ENCODE data around the gene TMEM145. TPM values are rescaled to one million over a fixed set of nuclear protein-coding genes. Genes with fewer than 3 reads are reported as not detected.

TMEM145 gene
- total RNA-seq, 1 donor = not detected

DNA sequence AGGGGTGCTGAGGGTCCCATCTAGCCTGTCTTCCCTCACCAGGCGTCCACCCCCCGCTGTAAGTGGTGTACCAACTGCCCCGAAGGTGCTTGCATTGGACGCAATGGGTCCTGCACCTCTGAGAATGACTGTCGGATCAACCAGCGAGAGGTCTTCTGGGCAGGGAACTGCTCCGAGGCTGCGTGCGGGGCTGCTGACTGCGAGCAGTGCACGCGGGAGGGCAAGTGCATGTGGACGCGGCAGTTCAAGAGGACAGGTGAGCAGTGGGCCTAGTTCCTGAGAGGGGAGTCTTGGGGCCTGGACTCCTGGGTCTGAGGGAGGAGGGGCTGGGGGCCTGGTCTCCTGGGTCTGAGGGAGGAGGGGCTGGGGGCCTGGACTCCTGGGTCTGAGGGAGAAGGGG is 49.2 kb downstream of the TMEM145 start:
- DNase-seq (ENCODE audit: low read depth) = no peak
- TF ChIP-seq, protein P1, sequence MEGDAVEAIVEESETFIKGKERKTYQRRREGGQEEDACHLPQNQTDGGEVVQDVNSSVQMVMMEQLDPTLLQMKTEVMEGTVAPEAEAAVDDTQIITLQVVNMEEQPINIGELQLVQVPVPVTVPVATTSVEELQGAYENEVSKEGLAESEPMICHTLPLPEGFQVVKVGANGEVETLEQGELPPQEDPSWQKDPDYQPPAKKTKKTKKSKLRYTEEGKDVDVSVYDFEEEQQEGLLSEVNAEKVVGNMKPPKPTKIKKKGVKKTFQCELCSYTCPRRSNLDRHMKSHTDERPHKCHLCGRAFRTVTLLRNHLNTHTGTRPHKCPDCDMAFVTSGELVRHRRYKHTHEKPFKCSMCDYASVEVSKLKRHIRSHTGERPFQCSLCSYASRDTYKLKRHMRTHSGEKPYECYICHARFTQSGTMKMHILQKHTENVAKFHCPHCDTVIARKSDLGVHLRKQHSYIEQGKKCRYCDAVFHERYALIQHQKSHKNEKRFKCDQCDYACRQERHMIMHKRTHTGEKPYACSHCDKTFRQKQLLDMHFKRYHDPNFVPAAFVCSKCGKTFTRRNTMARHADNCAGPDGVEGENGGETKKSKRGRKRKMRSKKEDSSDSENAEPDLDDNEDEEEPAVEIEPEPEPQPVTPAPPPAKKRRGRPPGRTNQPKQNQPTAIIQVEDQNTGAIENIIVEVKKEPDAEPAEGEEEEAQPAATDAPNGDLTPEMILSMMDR (IDR thresholded peaks at IDR 0.05; ENCODE audit: insufficient read depth, low read length) = no peak
- H3K4me3 ChIP-seq (ENCODE audit: low read depth, low read length) = no peak overlapping the region

DNA sequence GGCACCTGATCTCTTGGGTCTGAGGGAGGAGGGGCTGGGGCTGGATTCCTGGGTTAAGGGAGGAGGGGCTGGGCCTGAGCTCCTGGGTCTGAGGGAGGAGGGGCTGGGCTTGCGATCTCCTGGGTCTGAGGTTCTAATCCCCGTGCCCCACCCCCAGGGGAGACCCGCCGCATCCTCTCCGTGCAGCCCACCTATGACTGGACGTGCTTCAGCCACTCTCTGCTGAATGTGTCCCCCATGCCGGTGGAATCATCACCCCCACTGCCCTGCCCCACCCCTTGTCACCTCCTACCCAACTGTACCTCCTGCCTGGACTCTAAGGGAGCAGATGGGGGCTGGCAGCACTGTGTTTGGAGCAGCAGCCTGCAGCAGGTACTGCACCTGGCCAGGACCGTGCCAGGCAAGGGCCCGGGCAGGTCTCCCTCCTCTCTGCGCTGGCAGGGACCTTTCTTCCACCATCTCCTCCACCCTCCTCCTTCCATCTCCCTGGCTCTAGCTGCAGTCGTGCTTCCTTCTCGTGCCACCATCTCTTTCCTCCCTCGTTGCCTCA is 49.9 kb downstream of the TMEM145 start:
- H3K4me3 ChIP-seq (ENCODE audit: low read depth, low read length) = no peak overlapping the region
- TF ChIP-seq, protein P1 (IDR thresholded peaks at IDR 0.05; ENCODE audit: insufficient read depth, low read length) = no peak
- no peak for DNase-seq (ENCODE audit: low read depth)

DNA sequence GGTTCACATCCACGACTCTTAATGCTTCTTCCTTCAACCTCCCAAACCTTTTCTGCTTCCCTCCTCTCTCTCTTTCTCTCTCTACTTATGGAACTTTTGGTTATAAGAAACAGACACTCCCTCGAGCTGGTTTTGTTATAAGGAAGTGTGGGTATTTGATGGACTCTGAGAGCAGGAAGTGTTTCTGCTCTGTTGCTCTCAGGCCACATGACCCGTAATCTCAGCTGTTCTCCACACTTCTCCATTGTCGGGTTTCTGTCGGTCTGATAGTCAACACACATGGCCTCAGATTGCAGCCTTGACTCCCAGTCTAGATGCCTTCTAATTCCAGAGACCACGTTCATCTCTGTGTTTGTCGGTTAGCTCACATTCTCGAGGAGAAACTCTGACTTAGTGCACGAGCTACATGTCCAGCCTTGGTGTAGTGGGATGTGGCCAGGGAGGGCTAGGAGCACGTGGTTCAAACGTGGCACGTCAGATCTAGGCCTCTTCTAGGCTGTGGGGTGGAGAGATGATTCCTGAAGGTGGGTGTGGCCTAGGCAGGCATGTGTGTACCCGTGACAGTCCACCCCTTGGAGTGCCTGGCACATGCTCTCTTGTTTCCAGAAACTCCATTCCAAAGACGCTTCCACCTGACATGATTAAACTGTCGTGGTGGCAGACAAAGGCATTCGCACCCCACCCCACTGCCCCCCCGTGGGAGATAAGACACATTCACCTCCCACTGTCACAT is 50.7 kb downstream of the TMEM145 start:
- H3K4me3 ChIP-seq (ENCODE audit: low read depth, low read length) = no peak overlapping the region
- TF ChIP-seq, protein P1 (IDR thresholded peaks at IDR 0.05; ENCODE audit: insufficient read depth, low read length) = no peak
- no peak for DNase-seq (ENCODE audit: low read depth)

DNA sequence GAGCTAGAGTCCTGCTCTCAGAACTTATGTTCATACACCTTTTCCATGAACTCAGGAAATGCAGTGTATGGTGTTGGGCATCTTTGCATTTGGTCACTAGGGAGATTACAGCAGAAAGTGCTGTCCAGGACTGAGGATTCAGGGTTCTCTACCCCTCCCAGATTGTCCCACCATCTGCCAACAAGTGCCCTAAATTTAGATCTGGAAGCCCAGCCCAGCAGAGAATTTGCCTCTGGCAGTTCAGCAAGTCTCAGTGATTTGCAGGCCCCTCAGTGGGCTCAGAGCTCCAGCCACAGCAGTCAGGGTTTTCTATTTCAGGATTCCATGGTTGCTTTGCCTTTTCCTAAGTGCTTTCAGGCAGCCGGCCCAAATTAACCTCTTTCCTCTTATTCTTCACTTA is 53.6 kb downstream of the TMEM145 start:
- DNase-seq (ENCODE audit: low read depth) = no peak
- H3K4me3 ChIP-seq (ENCODE audit: low read depth, low read length) = no peak overlapping the region
- TF ChIP-seq, protein P1 (IDR thresholded peaks at IDR 0.05; ENCODE audit: insufficient read depth, low read length) = no peak

DNA sequence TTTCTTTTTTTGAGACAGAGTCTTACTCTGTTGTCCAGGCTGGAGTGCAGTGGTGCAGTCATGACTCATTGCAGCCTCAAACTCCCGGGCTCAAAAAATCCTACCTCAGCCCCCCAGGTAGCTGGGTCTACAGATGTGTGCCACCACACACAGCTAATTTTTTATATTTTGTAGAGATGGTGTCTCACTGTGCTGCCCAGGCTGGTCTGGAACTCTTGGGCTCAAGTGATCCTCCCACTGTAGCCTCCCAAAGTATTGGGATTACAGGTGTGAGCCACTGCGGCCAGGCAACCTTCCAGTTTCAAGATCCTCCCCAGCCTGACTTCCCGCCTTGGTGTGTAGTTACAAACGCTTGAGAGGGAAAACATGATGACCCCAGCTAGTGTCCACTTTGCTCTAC is 54.8 kb downstream of the TMEM145 start:
- H3K4me3 ChIP-seq (ENCODE audit: low read depth, low read length) = no peak overlapping the region
- TF ChIP-seq, protein P1 (IDR thresholded peaks at IDR 0.05; ENCODE audit: insufficient read depth, low read length) = no peak
- DNase-seq (ENCODE audit: low read depth) = no peak

DNA sequence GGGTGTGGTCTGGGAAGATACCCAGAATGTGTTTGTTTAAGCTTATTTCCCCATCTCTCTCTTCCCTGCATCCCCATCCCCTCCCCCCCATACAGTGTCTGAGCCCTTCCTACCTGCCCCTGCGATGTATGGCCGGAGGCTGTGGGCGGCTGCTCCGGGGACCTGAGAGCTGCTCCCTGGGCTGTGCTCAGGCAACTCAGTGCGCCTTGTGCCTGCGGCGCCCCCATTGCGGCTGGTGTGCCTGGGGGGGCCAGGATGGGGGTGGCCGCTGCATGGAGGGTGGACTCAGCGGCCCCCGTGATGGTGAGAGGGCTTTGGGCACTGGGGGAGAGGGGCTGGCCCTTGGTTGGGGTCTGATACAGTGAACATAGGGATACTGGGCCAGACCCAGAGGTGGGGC is 55.3 kb downstream of the TMEM145 start:
- H3K4me3 ChIP-seq (ENCODE audit: low read depth, low read length) = no peak overlapping the region
- TF ChIP-seq, protein P1 (IDR thresholded peaks at IDR 0.05; ENCODE audit: insufficient read depth, low read length) = no peak
- no peak for DNase-seq (ENCODE audit: low read depth)
